GM21786 (cell line): ENCODE measurements around the gene TMEM131L.
"Not testable (repeated sequence)": the region's sequence is repeated elsewhere in the genome, so short reads cannot be mapped to it uniquely, and the experiment has no call there.

Source experiments
- ATAC-seq: cut with Tn5 transposase; IDR thresholded peaks from one replicate; pipeline ENCODE4 v1.9.1; 2021; ENCODE audit not compliant: unreplicated experiment

The TMEM131L gene

GRCh38 chr4:153646261-153646660 is 180.1 kb downstream of the TMEM131L start:
- ATAC-seq, result no peak

DNA sequence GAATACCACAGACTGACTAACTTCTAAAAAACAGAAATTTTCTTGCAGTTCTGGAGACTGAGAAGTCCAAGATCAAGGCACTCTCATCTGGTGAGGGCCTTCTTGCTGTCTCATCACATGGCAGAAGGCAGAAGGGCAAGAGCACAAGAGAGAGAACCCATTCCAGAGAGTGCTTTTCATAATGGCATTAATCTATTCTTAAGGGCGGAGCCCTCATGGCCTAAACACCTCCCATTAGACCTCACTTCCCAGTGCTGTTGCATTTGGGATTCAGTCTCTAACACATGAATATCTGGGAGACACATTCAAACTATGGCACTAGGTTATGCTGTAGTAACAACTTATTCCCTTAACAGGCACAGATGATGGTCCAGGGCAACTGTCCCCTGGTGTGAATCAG is 180.8 kb downstream of the TMEM131L start:
- ATAC-seq, result no peak

- ATAC-seq, result no peak
Observed at GRCh38 chr4:153647975-153648374, 181.8 kb downstream of the TMEM131L start.

DNA sequence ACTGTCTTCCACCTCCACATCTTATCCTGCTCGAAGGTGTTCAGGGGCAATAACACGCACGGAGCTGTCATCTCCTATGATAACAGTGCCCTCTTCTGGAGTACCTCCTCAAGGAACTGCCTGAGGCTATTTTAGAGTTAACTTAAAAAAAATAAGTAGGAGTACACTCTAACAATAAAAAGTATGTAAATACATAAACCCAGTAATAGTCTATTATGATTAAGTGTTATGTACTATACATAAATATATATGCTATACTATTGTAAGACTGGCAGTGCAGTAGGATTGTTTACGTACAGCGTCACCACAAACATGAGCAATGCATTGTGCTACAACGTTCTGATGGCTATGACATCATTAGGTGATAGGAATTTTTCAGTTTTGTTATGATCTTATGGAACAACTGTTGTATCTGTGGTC is 183.4 kb downstream of the TMEM131L start:
- no peak for ATAC-seq

- no peak for ATAC-seq
Observed at GRCh38 chr4:153651116-153651515, 185.0 kb downstream of the TMEM131L start.

- no peak for ATAC-seq
Observed at GRCh38 chr4:153651587-153651986, 185.4 kb downstream of the TMEM131L start.

DNA sequence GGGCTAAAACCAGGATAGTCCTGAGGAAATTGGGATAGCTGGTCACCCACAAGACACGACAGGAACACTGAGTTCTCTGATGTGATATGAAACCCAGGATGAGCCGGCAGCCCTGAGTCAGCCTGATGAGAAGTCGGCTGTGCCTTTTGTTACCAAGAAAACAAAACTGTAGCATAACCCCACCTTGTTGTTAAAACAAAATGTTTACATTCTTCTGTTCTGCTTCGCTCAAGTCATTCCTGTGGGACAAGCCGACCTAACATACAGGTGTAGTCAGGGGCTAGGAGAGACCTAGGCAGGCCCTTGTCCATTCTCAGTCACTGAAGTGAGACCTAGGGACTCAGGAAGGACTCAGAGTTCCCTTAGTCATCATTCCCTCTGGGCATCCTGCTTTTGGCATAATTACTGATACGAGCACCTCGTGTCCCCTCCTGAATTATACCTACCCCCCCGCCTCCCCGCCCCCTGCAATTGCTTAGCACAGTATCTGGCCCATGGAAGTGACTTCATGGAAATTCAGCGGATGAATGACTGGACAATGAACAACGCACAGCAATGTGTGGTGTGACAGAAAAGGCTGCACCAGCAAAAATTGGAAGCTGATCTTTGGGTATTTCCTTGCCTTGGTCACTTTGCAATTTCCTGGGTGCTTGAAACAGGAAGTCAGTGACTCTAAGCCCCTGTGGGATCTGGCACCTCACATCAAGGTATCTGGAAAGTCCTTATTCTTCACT is 186.1 kb downstream of the TMEM131L start:
- no peak for ATAC-seq

DNA sequence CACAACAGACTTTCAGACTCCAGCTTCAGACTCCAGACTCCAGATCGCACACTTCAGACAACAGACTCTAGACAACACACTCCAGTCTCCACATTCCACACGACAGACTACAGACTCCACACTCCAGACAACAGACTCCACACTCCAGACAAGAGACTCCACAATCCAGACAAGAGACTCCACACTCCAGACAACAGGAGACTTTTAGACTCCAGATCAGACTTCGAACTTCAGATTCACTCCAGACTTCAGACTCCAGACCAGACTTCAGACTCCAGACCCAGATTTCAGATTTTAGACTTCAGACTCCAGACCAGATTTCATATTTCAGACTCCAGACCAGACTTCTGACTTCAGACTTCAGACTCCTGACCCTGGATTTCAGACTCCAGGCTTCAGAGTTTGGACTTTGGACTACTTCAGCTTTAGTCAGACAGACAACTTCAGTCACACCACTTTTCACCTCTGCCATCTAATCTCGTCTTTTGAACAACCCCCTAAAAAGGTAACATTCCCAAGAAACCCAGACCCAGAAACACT is 188.9 kb downstream of the TMEM131L start:
- ATAC-seq, result no peak

DNA sequence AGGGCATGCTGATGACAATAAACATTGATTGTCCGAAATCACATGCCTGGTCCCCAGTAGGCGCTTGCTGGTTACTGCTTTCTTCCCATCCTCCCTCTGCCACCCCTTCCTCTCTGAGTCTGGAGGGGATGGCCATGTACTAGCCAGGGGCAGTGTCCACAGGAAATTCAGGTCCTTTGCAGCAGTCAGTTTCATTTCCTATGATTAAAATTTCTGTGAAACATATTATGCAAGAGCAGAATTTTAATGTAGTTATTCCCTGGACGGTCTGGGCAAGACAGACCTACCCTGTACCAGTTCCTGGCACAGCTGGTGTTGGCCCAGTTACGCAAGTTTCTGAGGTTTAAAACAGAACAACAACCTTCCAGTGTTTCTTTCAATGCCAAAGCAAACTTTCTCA is 189.8 kb downstream of the TMEM131L start:
- ATAC-seq, result no peak

DNA sequence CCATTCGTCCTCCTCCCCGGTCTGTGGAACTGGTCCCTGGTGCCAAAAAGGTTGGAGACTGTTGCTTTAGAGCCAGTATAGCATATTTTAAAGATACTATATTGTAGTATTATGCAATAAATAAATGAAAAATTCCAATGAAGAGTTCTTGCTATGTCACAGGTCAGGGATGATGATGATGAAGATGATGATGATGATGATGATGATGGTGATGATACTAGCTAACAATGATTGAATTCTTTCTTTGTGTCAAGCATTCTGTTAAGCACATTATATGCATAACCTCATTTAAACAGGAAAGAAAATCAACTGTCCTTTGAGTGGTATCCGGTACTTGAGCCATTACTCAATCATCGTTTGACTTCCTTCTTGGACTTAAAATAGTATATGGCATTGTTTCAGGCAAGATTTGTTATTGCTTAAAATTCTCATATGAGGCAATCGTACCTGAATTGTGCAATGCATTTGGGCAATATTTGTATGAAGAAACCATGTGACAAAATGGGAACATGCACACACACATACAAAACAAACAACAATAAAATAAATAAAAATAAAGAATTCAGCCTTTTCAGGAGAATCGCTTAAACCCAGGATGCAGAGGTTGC is 195.2 kb downstream of the TMEM131L start:
- no peak for ATAC-seq

- no peak for ATAC-seq
Observed at GRCh38 chr4:153661908-153662307, 195.7 kb downstream of the TMEM131L start.

- no peak for ATAC-seq
Observed at GRCh38 chr4:153663667-153664066, 197.5 kb downstream of the TMEM131L start.

- not testable (repeated sequence) for ATAC-seq
Observed at GRCh38 chr4:153666505-153666904, 200.3 kb downstream of the TMEM131L start.

- ATAC-seq, result no peak
Observed at GRCh38 chr4:153668647-153669046, 202.5 kb downstream of the TMEM131L start.

DNA sequence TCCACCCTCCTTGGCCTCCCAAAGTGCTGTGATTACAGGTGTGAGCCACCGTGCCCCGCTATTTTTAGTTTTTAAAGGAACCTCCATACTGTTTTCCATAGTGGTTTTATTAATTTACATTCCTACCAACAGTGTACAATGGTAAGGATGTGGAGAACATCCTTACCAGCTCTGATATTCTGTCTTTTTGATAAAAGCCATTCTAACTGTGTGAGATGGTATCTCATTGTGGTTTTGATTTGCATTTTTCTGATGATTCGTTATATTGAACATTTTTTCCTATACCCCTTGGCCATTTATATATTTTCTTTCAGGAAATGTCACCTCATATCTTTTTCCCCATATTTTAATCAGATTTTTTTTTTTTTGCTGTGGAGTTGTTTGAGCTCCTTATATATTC is 203.7 kb downstream of the TMEM131L start:
- no peak for ATAC-seq

GRCh38 chr4:153676486-153676885 is 210.3 kb downstream of the TMEM131L start:
- ATAC-seq, result no peak

DNA sequence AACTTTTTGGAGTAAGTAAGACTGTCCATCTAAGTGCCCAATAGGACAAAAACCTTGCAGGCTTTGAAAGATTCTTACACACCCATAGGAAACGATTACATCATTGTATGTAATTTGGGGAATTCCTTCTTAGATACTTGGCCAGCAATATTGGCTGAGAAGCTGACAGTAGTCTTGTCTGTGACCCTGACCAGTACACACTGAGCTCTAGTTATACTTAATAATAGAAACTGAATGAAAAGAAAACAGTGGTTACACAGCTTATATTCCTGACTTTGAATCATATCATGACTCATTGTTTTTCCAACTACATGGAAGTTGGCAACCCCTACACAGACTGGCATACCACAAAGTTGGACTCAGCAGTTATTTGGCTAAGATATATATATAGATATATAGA is 210.8 kb downstream of the TMEM131L start:
- ATAC-seq, result no peak

- no peak for ATAC-seq
Observed at GRCh38 chr4:153679486-153679885, 213.3 kb downstream of the TMEM131L start.

DNA sequence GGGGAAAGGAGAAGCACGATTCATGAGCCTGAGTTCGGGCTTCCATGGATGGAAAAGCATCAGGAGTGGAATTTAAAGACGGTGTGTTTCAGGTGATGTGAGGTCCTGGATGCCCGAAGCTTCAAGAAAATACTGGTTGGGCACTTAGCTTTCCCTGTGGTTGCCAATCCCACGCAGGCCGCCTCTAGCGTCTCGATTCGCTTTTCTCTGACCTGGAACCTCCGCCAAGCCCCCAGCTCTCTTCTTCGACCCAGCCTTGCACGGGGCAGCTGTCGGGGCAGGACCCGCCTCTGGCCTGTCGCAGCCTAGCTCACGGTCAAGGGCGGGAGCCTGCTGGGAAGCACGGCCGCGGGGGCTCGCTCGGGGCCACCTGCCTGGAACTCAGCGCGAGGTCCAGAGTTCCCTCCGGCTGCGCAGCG is 217.6 kb downstream of the TMEM131L start:
- ATAC-seq, result no peak

- peak; percentile 77 for ATAC-seq
Observed at GRCh38 chr4:153684182-153684970, 218.2 kb downstream of the TMEM131L start, which contains the start of gene TLR2. TSS of gene TLR2 (plus strand) at chr4:153684280. CDS start at chr4:153702908, 18,628 bp downstream.

DNA sequence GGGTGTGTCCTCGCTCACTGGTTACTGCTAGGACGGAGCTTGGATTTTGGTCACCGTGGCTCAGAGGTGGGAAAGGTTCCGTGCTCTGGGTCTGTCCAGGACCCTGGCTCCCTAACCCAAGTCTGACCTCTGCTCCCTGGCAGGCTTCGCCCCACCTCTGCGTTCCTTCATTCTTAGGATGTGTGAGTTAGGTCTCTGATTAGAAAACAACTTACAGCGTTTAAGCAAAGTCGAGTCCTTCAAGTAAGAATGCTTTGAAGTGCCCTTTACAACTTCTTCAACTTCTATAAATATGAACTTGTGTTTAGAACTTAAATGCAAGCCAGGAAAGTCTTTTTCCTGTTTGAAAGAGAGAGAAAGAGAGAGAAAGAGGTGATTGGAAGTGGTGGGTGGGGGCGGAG is 218.8 kb downstream of the TMEM131L start:
- no peak for ATAC-seq
